HG02943 (cell line): ENCODE data around the gene LONP2.

Experiments
- ATAC-seq: cut with Tn5 transposase; IDR thresholded peaks from one replicate; pipeline ENCODE4 v1.9.1; 2021; ENCODE audit warnings: mild to moderate bottlenecking, low read depth, moderate library complexity; ENCODE audit not compliant: unreplicated experiment

Gene LONP2

GRCh38 chr16:48244080-48244862, at the start of gene LONP2:
Gene LONP2, plus strand, starts transcription at chr16:48244300. Its CDS starts 89 bp downstream, at chr16:48244389.
- ATAC-seq, result peak; percentile 97

GRCh38 chr16:48194828-48195556, 49.1 kb upstream of the LONP2 start:
- no peak for ATAC-seq

GRCh38 chr16:48197294-48197693, 46.8 kb upstream of the LONP2 start:
- no peak for ATAC-seq

- no peak for ATAC-seq
Measured at GRCh38 chr16:48201515-48202201, 42.4 kb upstream of the LONP2 start.

GRCh38 chr16:48203974-48204824, 39.9 kb upstream of the LONP2 start:
- no peak for ATAC-seq

- no peak for ATAC-seq
Measured at GRCh38 chr16:48204825-48205151, 39.3 kb upstream of the LONP2 start.

- no peak for ATAC-seq
Measured at GRCh38 chr16:48206594-48207242, 37.4 kb upstream of the LONP2 start.

- ATAC-seq, result no peak
Measured at GRCh38 chr16:48210747-48211146, 33.4 kb upstream of the LONP2 start.

- no peak for ATAC-seq
Measured at GRCh38 chr16:48212033-48212432, 32.1 kb upstream of the LONP2 start.

GRCh38 chr16:48215738-48216137, 28.4 kb upstream of the LONP2 start:
- no peak for ATAC-seq

- no peak for ATAC-seq
Measured at GRCh38 chr16:48217708-48218107, 26.4 kb upstream of the LONP2 start.

- ATAC-seq, result no peak
Measured at GRCh38 chr16:48218473-48218872, 25.6 kb upstream of the LONP2 start.

GRCh38 chr16:48220891-48221290, 23.2 kb upstream of the LONP2 start:
- no peak for ATAC-seq

GRCh38 chr16:48223490-48223889, 20.6 kb upstream of the LONP2 start:
- ATAC-seq, result no peak

- ATAC-seq, result no peak
Measured at GRCh38 chr16:48225456-48225855, 18.6 kb upstream of the LONP2 start.

- no peak for ATAC-seq
Measured at GRCh38 chr16:48231727-48232492, 12.2 kb upstream of the LONP2 start.

GRCh38 chr16:48232493-48233040, 11.5 kb upstream of the LONP2 start:
- ATAC-seq, result no peak

GRCh38 chr16:48234630-48235029, 9.5 kb upstream of the LONP2 start:
- no peak for ATAC-seq

- no peak for ATAC-seq
Measured at GRCh38 chr16:48235058-48235555, 9.0 kb upstream of the LONP2 start.
